DMS53 treated with DMSO at 0.1 percent for 48 hours (cell line): ENCODE results near the gene PCDH20.
"Not testable (repeated sequence)": the region's sequence is repeated elsewhere in the genome, so short reads cannot be mapped to it uniquely, and the experiment has no call there.

Source experiments
- DNase-seq: peaks from one replicate; lab custom pipeline; 2025; ENCODE audit not compliant: unreplicated experiment; lab: John Stamatoyannopoulos, UW

The PCDH20 gene

GRCh38 chr13:61415749-61416148, at the start of gene PCDH20:
PCDH20 (minus strand) TSS chr13:61415849; CDS start chr13:61415158, 691 bp downstream.
- DNase-seq: no peak

- peak; percentile 42 for DNase-seq
Measured at GRCh38 chr13:61463024-61463423, 47.4 kb upstream of the PCDH20 start.

- DNase-seq: no peak
Measured at GRCh38 chr13:61453121-61453520, 37.5 kb upstream of the PCDH20 start.

GRCh38 chr13:61432029-61432428, 16.4 kb upstream of the PCDH20 start:
- DNase-seq: no peak

GRCh38 chr13:61423915-61424314, 8.3 kb upstream of the PCDH20 start:
- no peak for DNase-seq

GRCh38 chr13:61417086-61417570, 1.5 kb upstream of the PCDH20 start:
- DNase-seq: no peak

- peak; percentile 54 for DNase-seq
Measured at GRCh38 chr13:61415058-61415721, 459 bp downstream of the PCDH20 start.

GRCh38 chr13:61414686-61415057, 977 bp downstream of the PCDH20 start:
- DNase-seq: no peak

- no peak for DNase-seq
Measured at GRCh38 chr13:61413572-61414535, 1.8 kb downstream of the PCDH20 start.

- no peak for DNase-seq
Measured at GRCh38 chr13:61410669-61411297, 4.9 kb downstream of the PCDH20 start.

- DNase-seq: no peak
Measured at GRCh38 chr13:61410266-61410665, 5.4 kb downstream of the PCDH20 start.

- no peak for DNase-seq
Measured at GRCh38 chr13:61408571-61408970, 7.1 kb downstream of the PCDH20 start.

GRCh38 chr13:61406275-61406674, 9.4 kb downstream of the PCDH20 start:
- no peak for DNase-seq

GRCh38 chr13:61396121-61396520, 19.5 kb downstream of the PCDH20 start:
- DNase-seq: no peak

- DNase-seq: no peak
Measured at GRCh38 chr13:61391426-61391825, 24.2 kb downstream of the PCDH20 start.

- no peak for DNase-seq
Measured at GRCh38 chr13:61387694-61388093, 28.0 kb downstream of the PCDH20 start.

- no peak for DNase-seq
Measured at GRCh38 chr13:61383111-61383510, 32.5 kb downstream of the PCDH20 start.

GRCh38 chr13:61370520-61370919, 45.1 kb downstream of the PCDH20 start:
- DNase-seq: no peak

- DNase-seq: not testable (repeated sequence)
Measured at GRCh38 chr13:61364690-61365089, 51.0 kb downstream of the PCDH20 start.

- no peak for DNase-seq
Measured at GRCh38 chr13:61362522-61362921, 53.1 kb downstream of the PCDH20 start.
